Right forelimb (tissue), 1 donor: Measurements from ENCODE around the gene IGLL1.
"Not testable (repeated sequence)": the region's sequence is repeated elsewhere in the genome, so short reads cannot be mapped to it uniquely, and the experiment has no call there.

Experiments used
- DNase-seq: peaks from one replicate; pipeline ENCODE4 v3.0.0-alpha.2; 2018

The IGLL1 gene

DNA sequence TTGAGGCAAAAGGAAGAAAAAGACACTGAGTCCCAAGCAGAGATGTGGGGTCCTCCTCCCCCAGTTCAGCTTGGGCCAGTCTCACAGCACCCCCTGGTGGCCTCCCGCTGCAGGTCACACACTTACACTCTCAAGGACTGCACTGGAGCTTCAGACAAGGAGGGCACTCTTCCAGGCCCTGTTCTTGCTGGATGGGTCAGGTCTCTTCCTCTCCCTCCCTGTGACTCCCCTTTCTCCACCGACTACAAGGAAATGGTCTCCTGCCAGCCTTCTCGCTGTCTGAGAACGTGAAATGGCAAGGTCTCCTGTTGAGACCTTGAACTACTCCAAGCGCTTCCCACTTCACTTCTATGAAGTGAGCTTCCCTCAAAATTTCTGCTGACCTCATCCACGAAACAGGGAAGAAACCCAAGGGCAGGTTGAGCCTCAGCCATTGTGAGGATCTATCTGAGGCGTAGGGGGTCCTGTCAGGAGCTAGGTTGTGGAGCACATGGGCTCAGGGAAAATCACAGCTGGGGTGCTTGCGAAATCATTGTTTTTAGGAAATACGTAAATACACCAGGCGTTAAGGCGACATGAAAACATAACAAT lies 11.2 kb upstream of the IGLL1 start:
- DNase-seq, result peak; percentile 80

DNA sequence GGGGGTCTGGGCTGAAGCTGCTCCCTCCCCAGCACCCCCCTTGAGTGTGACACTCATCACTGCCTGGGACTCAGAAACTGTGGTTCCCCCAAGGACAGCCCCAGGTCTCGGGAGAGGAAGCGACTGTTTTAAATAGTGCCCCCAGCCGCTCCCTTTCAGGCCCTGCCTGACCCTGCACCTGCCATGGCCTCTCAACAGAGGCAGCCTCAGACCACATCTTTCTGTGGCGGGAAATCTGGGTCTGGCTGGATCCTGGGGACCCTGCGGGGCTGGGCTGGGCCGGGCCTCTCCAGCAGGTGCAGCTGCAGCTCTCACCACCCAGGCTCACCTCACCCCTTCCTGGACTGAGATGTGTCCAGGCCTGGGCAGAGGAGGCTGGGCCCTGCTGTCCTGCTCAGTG lies 3.7 kb upstream of the IGLL1 start:
- DNase-seq, result no peak

DNA sequence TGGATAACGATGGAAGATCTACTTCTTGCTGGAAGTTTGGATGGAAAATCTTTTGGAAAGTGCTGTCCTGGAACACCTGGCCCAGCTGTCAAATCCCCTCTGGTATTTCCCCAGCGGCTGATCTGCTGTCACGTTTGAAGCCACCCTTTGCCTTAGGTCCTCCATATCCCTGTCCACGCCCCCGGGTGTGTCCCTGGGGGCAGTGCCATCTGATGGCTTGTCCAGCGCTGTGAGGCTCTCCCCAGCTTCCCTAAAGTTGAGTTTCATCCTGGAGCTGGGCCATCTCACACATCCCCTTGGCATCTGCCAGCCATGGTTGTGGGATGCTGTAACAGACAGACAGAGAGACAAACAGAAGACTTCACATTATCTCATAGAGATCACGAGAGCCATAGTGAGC lies 3.1 kb upstream of the IGLL1 start:
- no peak for DNase-seq

DNA sequence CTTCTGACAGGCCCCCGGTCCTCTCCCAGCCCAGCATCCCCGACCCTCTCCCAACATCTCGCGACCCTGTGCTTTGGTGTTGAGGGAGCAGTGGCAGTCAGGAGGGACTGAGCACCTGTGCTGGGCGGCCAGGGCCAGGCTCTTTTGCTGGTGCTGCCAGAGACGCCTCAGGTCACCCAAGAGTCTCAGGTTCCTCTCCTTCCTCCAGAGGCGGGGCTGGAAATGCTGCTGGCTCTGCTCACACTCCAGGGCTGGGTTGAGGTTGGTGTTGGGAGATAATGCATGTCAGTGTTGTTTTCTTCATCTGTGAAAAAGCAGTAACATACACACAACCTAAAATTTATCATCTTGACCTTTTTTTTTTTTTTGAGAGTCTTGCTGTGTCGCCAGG lies 1.2 kb upstream of the IGLL1 start:
- no peak for DNase-seq

DNA sequence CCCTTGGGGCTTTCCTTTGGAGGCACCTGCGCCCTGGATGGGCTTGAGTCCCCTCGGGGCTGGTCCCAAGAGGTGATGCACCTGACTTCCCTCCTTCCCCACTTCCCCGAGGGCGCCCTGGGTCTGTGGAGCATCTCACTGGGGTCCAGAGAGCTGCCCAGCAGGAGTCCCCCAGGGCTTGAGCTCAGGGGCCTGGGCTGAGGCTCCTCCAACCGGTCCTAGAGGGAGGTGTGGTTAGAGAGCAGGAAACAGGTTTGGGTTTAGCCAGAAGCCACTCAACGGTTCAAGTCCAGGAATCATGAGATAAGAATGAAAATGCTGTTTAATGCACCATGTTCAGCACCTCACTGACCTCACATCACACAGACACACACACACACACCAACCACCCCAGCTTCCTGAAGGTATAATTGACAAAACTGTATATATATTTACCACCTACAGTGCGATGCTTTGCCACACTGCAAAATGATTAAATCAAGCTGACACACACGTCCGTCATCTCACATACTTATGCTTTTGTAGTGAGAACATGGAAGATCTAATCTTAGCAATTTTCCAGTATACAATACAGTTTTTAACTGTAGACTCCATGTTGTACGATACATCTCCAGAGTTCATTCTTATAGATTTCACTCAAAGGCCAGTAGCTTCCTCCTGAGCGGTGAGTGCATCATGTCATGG lies 628 bp upstream of the IGLL1 start:
- no peak for DNase-seq

DNA sequence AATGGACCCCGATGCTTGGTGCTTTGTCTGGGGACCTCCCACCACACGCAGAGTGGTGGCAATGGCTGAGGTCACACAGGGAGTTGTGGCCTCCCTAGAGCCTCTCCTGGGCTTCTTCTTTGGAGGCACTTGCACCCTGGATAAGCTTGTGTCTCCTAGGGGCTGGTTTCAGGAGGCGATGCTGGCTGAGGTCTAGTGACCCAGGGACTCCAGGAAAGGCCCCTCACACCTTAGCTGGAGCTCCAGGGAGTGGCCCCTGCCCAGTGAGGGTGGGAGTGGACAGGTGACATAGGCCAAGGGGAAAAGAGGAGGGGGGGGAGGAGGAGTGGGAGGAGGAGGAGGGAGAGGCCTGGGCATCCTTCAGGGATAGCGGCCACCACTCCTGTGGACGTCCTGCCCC lies 810 bp downstream of the IGLL1 start:
- no peak for DNase-seq

DNA sequence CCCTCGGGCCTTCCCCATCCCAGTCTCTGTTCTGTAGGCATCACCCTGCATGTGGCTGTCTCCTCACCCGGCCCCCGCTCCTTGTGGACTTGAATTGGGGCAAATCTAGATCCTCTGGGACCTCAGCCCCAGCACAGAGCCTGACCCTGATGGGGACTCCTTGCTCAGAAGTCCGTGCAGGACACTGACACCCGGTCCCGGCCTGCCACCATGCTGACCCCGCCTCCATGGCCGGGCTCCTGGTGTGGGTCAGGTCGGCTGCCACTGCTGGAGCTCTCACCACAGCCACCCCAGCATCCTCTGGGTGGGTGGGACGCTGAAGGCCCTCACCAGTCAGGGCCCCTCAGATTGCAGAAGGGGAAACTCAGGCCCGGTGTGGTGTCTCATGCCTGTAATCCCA lies 1.8 kb downstream of the IGLL1 start:
- no peak for DNase-seq

DNA sequence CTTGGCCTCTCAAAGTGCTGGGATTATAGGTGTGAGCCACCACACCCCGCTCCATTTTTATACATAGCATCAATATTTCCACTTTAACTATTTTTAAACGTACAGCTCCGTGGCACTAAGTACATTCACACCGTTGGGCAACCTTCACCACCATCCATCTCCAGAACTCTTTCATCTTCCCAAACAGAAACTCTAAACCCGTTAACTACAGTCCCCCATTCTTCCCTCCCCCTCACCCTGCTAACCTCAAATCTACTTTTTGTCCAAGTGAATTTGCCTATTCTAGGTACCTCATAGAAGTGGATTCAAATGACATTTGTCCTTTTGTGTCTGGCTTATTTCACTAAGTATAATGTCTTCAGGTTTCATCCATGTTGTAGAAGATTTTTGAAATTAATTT lies 3.4 kb downstream of the IGLL1 start:
- DNase-seq, result no peak

DNA sequence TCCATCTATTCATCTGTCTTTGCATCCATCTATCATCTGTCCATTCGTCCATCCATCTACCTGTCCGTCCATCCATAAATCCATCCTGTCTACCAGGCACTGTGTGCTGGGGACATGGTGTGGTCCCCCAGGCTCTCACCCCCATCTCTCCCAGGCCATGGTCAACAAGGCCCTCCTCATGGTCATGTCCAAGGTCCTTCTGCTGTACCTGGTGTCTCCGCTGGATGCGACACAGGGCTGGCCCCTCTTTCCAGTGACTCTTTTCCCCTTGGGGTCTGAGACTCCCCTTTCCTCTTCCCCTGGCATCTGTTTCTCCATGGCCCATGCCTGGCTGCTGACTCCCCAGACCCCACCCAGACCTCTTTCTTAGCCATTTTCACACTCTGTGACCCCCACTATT lies 4.5 kb downstream of the IGLL1 start:
- DNase-seq, result no peak

DNA sequence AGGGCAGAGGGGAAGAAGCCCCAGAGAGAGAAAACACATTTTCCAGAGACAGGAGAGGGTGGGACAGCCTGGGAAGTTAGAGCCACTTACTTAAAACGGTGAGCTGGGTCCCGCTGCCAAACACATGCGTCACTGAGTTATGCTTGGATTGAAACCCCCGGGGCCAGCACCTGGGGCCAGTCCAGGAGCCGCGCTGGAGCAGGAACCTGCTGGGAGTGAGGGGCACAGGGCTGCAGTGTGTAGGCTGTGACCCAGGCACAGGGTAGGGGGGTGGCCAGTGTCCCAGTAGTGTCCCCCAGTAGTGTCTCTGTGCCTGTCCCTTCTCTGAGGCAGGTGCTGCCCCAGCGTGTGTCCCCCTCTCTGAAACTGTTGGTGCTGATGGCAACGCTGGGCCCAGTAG lies 5.2 kb downstream of the IGLL1 start:
- DNase-seq, result no peak

DNA sequence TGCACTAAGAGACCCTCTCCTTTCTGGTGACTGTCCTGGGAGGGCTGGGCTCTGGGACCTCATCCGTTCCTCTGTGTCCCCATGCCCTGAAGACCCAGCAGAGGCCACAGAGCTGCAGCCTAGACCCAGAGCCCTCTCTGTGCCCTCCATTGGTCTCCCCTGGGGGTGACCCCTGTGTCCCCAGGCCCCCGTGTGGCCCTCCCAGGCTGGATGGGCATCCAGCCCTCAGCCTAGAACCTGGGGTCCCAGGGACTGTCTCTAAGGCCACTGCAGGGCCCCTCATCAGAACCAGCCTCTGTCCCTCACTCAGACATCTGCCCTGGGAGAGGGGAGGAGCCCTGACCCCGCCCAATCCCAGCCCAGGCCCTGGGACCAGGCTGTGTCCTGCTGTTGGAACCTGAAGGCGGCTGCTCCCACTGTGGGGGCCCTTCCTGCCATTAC lies 5.7 kb downstream of the IGLL1 start:
- DNase-seq, result no peak

DNA sequence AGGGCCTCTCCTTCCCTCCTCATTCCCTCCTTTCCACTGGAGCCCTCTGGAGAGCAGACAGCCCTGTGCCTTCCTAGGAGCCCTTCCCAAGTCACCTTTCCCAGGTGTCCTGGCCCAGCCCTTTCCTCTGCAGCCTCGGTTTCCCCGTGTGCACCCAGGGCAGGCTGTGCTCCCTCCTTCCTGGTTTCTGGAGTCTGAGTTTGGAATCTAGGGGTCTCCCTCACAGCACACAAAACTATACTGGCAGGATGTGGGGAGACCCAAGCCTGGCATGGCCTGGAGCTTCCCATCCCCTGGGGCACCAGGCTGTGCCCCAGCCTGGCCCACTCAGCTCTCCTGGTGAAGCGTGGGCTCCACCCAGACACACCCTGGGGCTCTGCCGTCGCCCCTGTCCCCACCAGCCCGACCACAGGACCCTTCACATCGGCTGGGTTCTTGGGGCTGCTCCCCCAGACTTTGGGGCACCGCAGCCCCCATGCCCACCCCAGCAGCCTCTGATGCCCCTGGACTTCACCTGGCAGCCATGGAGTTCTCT lies 6.3 kb downstream of the IGLL1 start:
- not testable (repeated sequence) for DNase-seq

DNA sequence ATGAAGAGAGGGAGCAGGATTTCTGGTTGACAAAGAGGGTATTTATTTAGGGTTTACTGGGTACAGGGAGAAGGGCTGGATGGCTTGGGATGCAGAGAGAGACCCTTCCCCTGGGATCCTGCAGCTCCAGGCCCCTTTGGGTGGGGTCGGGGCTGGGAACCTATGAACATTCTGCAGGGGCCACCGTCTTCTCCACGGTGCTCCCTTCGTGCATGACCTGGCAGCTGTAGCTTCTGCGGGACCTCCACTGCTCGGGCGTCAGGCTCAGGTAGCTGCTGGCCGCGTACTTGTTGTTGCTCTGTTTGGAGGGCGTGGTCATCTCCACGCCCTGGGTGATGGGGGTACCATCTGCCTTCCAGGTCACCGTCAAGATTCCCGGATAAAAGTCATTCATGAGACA lies 7.0 kb downstream of the IGLL1 start:
- not testable (repeated sequence) for DNase-seq

DNA sequence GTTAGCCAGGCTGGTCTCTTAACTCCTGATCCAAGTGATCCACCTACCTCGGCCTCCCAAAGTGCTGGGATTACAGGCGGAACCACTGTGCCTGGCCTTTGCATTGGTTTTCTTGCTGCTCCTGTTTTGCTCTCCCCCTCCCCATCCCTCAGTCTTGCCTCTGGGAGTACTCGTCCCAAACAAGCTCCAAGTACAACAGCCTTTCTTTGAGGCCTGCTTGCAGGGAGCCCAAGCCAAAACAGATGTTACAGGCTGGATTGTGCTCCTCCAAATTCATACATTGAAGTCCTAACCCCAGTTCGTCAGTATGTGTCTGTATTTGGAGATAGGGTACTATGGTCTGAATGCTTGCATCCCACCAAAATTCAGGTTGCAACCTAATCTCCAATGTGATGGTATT lies 8.6 kb downstream of the IGLL1 start:
- DNase-seq, result no peak

DNA sequence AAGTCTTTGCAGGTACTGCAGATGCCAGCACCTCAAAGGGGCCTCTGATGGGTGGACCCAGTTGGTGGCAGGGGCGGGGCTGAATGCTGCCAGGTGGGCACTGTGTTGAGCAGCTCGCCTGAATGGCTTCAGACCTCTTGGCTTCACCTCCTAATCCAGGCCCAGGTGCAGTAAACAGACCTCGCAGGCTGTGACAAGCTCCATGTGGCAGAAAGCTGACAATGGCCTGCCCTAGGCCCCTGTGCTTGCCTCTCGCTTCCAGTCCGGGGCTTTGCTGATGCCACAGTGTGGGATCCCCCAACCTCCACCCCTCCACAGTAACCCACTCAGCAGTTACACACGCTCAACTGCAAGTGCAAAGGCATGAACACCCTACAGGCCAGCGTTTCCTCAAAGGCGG lies 9.4 kb downstream of the IGLL1 start:
- DNase-seq, result no peak

DNA sequence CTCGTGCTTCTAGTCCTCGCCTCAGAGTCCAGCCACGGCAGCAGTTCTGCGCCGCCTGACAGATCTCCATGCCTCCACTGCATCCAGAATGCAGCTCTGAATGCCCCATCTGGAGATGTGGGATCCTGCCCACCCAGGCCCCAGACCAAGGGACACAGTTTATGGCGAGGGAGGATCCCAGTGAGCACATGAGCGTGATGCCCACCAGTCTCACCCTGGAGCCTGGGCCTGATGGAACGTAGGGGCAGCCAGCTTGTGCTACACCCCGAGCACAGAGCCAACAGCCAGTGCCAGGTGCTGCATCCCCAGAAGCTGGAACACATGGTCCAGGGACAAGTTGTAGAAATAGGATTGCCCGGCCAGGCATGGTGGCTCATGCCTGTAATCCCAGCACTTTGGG lies 10.4 kb downstream of the IGLL1 start:
- DNase-seq, result no peak

DNA sequence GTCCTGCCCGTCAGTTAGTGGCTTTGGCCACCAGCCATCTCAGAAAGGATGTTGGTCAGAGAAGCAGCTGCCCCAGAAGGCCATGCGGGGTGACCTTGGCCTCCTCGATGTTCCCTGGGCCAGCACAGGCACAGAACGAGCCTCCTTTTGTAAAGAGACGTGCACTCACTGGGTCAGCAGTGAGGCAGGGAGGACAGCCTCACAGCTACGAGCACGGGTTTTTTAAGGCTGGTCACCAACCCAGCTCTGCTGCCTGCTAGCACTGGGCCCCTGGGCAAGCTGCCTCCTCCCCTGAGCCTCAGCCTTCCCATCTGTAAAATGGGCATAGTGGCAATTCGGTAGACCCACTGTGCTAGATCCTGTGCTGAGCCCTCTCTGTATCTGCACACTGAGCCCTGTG lies 10.8 kb downstream of the IGLL1 start:
- DNase-seq, result no peak

DNA sequence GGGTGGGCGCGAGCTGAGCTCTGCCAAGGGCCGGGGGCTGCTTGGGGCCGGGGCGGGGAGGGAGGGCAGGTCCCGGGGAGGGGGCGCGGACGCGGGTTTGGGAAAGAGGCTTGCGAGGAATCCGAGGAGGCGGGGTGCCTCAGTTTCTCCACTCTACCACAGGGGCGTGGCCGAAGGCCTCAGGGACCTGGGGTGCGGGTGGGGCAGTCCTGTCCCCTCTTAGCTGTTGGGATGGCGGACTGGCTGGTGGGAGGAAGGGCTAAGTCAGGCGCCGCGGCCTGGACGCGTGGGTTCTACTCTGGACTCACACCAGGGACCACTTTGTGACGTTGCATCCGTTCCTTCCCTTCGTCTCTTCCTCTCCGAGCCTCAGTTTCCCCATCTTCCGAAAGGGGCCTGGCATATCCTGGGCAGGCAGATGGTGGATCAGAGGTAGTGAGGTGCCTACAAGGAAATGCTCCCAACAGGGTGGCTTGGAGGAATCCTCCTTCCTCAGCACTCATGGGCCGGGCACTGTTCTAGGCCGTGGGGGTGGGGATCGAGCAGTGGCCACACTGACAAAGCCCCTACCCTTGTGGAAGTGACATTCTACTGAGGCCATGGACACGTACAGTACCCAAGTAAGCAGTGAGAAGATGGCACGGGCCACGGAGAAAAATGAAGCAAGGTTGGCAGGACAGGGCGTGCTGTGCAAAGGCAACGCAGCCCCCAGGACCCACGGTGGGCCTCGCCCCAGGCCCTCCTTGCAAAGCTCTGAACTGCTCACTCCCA lies 13.2 kb downstream of the IGLL1 start:
- no peak for DNase-seq

DNA sequence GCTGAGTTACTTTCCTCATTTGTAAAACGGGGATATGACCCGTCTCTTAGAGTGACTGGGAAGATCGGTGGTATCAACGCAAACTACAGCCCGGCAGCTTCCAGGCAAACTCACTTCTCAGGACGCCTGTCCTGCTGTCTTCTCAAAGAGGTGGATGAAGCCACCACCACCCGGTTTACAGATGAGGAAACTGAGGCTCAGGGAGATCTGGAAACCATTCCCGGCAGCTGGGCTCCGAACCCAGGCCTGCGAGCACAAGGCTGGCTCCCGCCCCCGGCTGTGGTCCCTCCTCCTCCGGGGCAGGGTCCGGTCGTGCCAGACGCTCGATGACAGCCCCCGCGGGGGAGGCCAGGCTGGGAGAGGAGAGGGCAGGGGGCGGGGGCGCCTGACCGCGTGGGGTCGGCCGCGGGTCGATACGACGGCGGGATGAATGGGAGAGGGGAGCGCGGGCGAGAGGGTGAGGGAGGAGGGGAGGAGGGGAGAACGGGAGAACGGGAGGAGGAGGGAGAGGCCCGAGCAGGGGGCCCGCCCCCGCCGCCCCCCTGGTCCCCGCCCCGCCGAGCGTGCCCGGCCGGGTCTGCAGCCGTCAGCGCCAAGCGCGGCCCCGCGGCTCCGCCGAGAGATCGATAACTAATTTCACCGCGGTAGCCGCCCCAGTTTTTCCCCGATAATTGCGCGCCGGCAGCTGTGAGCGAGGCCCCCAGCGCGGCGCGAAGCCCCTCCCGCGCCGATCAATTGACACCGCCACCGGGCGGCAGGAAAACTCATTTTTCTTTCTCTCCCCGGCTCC lies 14.0 kb downstream of the IGLL1 start:
- DNase-seq, result peak; percentile 59

DNA sequence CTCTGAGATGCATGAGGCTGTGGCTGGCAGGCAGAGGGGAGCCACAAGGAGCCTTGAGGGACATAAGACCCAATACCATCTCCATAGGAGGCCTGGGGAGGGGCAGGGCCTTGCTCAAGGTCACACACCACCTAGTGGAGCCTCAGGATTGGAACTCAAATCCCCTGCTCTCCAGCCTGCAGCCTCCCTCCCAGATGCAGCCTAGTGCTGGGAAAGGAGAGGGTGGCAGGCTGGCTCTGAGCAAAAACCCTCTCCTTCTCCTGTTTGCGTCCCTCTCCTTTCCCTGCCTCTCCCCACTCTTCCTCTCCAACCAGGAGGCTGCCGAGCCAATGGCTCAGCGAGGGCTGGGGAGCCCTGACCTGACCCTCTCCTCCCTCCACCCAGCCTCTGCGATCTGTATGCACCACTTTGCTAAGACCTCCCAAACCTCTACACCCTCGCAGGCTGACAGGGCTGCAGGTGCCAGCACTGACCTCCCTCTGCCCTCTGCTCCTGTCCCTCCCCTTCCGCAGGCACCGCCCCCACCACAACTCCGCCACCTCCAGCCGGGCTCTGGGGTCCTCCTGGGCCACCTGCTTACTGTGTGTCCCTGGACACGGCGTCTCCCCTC lies 14.7 kb downstream of the IGLL1 start:
- DNase-seq, result no peak

DNA sequence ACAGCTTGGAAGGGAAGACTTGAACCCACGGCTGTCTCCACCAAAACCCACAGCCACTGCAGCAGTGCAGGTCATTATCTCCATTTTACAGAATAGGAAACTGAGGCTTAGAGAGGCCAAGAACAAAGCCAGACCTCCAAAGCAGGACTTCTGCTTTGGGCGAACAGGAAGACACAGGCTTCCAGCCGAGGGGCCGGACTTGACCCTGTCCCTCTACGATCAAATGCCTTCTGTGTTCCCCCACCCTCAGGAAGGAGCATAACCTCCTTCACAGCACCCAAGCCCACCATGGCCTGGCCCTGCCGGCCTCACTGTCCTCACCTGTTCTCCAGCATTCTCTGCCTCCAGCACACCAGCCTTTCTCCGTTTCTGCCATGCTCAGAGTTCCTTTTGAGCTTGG lies 15.8 kb downstream of the IGLL1 start:
- no peak for DNase-seq

DNA sequence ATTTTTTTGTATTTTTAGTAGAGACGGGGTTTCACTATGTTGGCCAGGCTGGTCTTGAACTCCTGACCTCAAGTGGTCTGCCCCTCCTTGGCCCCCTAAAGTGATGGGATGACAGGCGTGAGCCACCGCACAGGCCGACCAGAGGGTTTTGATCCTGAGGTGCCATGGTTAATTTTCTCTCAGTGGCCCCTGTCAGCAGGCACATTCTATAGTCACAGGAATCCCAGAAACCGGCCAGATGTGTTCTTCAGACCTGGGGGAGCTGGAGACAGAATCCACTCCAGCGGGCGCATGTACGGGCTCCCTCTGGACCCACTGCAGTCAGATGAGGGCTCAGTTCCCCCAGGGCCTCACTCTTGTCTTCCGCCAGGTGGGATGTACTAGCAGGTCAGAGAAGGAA lies 17.0 kb downstream of the IGLL1 start:
- DNase-seq, result no peak

DNA sequence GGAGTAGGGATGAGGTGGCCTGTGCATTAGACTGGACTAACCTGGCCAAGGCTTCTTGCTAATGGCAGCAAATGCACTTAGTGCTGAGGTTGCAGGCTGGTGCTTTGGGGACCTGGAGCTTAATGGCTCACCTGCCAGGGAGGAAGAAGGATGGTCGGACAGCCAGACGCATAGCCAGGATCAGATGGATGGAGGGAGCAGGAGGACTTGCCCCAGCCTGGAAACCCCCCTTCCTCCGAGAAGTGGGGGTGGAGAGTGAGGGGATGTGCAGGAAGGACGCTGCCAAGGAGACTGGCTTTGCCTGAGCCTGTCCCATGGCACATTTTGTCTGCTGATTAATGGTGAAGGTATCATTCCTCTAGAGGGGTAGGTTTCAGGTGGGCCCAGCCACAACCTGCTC lies 17.9 kb downstream of the IGLL1 start:
- DNase-seq, result no peak
